ENCODE data around the gene RFX1. TPM values are rescaled to one million over a fixed set of nuclear protein-coding genes. Genes with fewer than 3 reads are reported as not detected.

The RFX1 gene
- total and polyA plus RNA-seq, 4 donors, result 1.8 to 5.6 (median 3.5) TPM

DNA sequence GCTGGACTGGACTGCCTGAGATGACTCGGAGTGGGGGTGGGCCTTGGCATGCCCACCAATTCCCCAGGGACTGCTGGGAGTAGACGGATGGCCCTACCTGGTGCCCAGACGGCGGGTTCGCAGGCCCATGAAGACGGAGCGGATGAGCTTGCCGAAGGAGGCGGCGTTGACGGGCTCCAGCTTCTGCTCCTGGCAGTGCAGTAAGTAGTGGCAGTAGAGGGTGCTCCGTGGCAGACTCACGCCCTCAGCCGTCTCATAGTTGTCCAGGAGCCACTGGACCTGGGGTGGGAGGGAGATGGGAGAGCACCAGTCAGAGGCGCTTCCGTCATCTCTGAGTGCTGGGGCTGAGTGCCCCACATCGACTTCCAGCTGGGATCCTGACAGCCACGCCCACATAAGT is 36.2 kb downstream of the RFX1 start:
- Histone ChIP-seq H3K4me3 (ENCODE audit: low read depth in 1 of 3, low read length in 3 of 3) (no peak overlapping the region), H3K27me3 (ENCODE audit: control insufficient read depth in 4 of 4, insufficient read depth in 4 of 4, low read length in 3 of 4) (no peaks in the 10 kb centered on the region), H3K27ac (ENCODE audit: low read depth in 1 of 2, low read length in 2 of 2) (no peak overlapping the region), H3K4me1 (ENCODE audit: control insufficient read depth in 4 of 4, insufficient read depth in 4 of 4, low read length in 3 of 4) (no peaks in the 10 kb centered on the region), H3K9ac (ENCODE audit: low read depth in 1 of 2, low read length in 2 of 2) (no peak overlapping the region), H3K36me3 (ENCODE audit: control insufficient read depth in 4 of 4, insufficient read depth in 3 of 4, low read depth in 1 of 4, low read length in 3 of 4) (peaks cover 23 to 69% (median 30%) of the 10 kb centered on the region in 4 donors), H3K9me3 (ENCODE audit: control insufficient read depth in 4 of 4, low read length in 3 of 4) (no peaks in the 10 kb centered on the region)
- 96% methylated on average over 18 of the region's 18 CpGs for WGBS
- DNase-seq (ENCODE audit: low spot score), result no peak
- TF ChIP-seq, protein P1, sequence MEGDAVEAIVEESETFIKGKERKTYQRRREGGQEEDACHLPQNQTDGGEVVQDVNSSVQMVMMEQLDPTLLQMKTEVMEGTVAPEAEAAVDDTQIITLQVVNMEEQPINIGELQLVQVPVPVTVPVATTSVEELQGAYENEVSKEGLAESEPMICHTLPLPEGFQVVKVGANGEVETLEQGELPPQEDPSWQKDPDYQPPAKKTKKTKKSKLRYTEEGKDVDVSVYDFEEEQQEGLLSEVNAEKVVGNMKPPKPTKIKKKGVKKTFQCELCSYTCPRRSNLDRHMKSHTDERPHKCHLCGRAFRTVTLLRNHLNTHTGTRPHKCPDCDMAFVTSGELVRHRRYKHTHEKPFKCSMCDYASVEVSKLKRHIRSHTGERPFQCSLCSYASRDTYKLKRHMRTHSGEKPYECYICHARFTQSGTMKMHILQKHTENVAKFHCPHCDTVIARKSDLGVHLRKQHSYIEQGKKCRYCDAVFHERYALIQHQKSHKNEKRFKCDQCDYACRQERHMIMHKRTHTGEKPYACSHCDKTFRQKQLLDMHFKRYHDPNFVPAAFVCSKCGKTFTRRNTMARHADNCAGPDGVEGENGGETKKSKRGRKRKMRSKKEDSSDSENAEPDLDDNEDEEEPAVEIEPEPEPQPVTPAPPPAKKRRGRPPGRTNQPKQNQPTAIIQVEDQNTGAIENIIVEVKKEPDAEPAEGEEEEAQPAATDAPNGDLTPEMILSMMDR (IDR thresholded peaks at IDR 0.05; ENCODE audit: low read depth, low read length, missing input control), result no peak
- TF ChIP-seq JUND (IDR thresholded peaks at IDR 0.05), result no peak
- no peak for TF ChIP-seq GABPA (IDR thresholded peaks at IDR 0.05 in 1 of 2, conservative IDR thresholded peaks at IDR 0.05 in 1 of 2)
- no peak for TF ChIP-seq HNF4G (IDR thresholded peaks at IDR 0.05)
- TF ChIP-seq ZBTB33 (IDR thresholded peaks at IDR 0.05), result no peak
- no peak for TF ChIP-seq TAF1 (conservative IDR thresholded peaks at IDR 0.05)
- no peak for TF ChIP-seq FOXA1 (IDR thresholded peaks at IDR 0.05)
- TF ChIP-seq, protein P2, sequence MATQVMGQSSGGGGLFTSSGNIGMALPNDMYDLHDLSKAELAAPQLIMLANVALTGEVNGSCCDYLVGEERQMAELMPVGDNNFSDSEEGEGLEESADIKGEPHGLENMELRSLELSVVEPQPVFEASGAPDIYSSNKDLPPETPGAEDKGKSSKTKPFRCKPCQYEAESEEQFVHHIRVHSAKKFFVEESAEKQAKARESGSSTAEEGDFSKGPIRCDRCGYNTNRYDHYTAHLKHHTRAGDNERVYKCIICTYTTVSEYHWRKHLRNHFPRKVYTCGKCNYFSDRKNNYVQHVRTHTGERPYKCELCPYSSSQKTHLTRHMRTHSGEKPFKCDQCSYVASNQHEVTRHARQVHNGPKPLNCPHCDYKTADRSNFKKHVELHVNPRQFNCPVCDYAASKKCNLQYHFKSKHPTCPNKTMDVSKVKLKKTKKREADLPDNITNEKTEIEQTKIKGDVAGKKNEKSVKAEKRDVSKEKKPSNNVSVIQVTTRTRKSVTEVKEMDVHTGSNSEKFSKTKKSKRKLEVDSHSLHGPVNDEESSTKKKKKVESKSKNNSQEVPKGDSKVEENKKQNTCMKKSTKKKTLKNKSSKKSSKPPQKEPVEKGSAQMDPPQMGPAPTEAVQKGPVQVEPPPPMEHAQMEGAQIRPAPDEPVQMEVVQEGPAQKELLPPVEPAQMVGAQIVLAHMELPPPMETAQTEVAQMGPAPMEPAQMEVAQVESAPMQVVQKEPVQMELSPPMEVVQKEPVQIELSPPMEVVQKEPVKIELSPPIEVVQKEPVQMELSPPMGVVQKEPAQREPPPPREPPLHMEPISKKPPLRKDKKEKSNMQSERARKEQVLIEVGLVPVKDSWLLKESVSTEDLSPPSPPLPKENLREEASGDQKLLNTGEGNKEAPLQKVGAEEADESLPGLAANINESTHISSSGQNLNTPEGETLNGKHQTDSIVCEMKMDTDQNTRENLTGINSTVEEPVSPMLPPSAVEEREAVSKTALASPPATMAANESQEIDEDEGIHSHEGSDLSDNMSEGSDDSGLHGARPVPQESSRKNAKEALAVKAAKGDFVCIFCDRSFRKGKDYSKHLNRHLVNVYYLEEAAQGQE (IDR thresholded peaks at IDR 0.05), result no peak
- no peak for TF ChIP-seq HNF4A (conservative IDR thresholded peaks at IDR 0.05)

GRCh38 chr19:13968999-13969398 is 37.1 kb downstream of the RFX1 start:
- no peak overlapping the region for H3K4me3 ChIP-seq (ENCODE audit: low read depth in 1 of 3, low read length in 3 of 3)
- WGBS, result 96% methylated on average over 18 of the region's 18 CpGs
- TF ChIP-seq, protein P2 (IDR thresholded peaks at IDR 0.05), result no peak
- TF ChIP-seq GABPA (IDR thresholded peaks at IDR 0.05 in 1 of 2, conservative IDR thresholded peaks at IDR 0.05 in 1 of 2) (no peak), RAD21 (IDR thresholded peaks at IDR 0.05) (no peak)
- H3K9ac ChIP-seq (ENCODE audit: low read depth in 1 of 2, low read length in 2 of 2), result no peak overlapping the region
- H3K27ac ChIP-seq (ENCODE audit: low read depth in 1 of 2, low read length in 2 of 2), result no peak overlapping the region
- H3K27me3 ChIP-seq (ENCODE audit: control insufficient read depth in 4 of 4, insufficient read depth in 4 of 4, low read length in 3 of 4), result no peaks in the 10 kb centered on the region
- no peaks in the 10 kb centered on the region for H3K4me1 ChIP-seq (ENCODE audit: control insufficient read depth in 4 of 4, insufficient read depth in 4 of 4, low read length in 3 of 4)
- DNase-seq (ENCODE audit: low spot score), result no peak
- H3K36me3 ChIP-seq (ENCODE audit: control insufficient read depth in 4 of 4, insufficient read depth in 3 of 4, low read depth in 1 of 4, low read length in 3 of 4), result peaks cover 26 to 75% (median 31%) of the 10 kb centered on the region in 4 donors
- no peaks in the 10 kb centered on the region for H3K9me3 ChIP-seq (ENCODE audit: control insufficient read depth in 4 of 4, low read length in 3 of 4)

Measured in liver (tissue), 9 donors.